DMS79 treated with DMSO at 0.1 percent for 48 hours (cell line): ENCODE results near the gene DPAGT1.
"Not testable (repeated sequence)": the region's sequence is repeated elsewhere in the genome, so short reads cannot be mapped to it uniquely, and the experiment has no call there.

Experiments
- DNase-seq: peaks from one replicate; lab custom pipeline; 2025; lab: John Stamatoyannopoulos, UW

Gene DPAGT1

DNA sequence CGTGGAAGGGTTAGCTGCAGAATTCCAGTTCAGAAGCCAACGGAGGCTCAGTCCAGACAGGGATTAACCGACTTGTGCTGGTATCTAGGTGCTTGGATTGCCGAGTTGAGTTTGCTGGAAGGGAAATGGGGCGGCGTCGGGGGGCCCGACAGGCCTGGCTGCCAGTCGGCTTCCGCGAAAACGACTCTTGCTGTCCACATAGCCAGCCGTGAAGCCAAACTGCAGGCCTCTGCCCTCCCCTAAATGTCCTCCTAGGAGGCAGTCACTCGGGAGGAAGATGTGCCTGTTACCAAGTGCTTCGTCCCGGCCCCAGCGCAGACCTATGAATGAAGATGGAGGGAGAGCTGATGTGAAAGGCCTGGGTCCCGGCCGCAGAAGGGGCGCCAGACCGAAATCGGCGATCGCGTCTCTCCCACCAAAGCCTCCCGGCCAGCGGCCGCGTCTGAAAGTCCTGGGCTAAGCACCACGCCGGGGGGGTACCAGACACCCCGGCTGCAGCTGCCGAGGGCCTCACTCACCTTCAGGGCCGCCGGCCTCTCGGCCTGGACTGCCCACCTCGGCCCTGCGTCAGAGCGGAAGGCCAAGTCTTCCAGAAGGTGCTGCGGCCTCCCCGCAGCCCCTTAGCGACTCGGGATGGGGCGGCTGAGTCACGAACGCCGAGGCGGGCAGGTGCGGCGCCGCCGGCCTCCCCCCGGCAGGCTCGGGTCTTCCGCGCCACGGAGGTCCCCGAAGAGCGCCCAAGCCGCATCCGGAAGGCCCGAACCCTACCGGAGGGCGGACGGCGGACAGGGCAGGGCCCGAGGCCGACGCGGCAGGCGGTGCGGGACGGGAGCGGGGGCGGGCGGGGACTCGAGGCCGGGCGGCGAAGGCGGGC, 7.5 kb downstream of the DPAGT1 start:
- no peak for DNase-seq

DNA sequence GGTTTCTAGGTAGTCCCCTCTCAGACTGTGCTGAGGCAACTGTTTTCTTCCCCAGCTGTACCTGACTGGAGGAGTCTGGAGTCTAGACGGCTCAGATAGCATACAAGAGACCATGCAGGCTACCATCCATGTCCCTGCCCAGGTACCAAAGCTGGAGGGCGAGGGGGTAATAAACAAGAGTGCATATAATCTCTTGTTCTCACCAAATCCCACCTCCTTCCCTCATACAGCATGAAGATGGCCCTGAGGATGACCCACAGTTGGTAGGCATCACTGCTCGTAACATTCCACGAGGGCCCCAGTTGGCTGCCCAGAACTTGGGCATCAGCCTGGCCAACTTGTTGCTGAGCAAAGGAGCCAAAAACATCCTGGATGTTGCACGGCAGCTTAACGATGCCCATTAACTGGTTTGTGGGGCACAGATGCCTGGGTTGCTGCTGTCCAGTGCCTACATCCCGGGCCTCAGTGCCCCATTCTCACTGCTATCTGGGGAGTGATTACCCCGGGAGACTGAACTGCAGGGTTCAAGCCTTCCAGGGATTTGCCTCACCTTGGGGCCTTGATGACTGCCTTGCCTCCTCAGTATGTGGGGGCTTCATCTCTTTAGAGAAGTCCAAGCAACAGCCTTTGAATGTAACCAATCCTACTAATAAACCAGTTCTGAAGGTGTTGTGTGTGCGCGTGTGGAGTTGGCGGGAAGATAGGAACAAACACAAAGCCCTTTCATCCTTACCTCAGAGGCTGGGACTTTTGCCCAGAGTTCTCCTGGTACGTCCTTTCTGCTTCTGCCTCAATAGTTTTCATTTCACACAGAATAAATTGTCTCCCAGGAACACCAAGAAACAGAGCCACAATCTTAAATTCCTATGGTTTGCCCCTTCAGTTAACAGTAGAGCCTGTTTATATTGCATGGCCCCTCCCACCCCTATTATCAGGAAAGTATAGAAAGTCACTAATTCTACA, 8.5 kb downstream of the DPAGT1 start:
- DNase-seq = peak; percentile 18

DNA sequence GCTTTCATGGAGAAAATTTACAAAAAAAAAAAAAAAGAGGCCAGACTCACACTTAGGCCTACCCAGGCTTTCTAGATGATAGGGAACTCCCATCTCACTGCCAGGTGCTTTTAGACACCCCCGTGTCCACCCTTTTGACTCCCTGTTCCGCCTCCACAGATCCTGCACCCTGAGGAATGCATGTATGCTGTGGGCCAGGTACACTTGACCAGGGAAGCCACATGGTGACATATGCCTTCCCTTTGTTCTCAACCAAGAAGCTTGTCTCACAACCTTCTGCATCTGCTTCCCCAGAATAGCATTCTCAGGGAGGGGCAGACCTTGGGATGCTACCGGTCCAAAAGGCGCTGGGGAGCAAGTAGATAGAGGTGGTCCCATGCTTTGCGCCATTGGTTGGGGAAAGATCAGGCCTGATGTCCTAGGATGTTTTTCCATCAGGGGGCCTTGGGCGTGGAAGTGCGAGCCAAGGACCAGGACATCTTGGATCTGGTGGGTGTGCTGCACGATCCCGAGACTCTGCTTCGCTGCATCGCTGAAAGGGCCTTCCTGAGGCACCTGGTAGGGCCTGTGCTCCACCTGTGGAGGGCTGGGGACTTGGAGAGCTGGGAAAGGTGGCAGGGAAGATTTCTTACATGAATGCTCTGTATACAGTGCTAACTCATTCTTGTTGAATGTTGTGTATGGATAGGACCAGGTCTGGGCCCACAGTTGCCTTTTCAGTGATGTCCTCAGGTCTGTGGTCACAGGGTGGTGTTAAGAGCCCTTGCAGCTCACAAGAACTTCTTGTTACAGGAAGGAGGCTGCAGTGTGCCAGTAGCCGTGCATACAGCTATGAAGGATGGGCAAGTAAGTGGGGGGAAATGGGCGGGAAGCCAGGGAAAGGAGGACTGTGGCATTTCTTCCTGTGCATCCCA, 9.4 kb downstream of the DPAGT1 start:
- peak; percentile 59 for DNase-seq

DNA sequence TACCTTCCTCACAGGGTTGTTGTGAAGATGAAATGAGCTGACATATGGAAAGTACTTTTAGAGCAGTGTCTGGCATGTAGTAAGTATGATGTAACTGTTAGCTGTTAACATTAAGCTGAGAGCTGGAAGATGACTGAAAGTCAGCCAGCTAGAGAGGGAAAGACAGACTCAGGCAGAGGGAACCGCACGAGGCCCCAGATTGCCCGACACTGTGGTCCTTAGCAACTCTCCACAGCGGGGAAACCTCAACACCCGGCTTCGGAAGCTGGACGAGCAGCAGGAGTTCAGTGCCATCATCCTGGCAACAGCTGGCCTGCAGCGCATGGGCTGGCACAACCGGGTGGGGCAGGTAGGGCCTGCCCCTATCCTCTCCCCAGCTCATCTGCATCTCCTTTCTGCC, 10.5 kb downstream of the DPAGT1 start:
- DNase-seq = no peak

DNA sequence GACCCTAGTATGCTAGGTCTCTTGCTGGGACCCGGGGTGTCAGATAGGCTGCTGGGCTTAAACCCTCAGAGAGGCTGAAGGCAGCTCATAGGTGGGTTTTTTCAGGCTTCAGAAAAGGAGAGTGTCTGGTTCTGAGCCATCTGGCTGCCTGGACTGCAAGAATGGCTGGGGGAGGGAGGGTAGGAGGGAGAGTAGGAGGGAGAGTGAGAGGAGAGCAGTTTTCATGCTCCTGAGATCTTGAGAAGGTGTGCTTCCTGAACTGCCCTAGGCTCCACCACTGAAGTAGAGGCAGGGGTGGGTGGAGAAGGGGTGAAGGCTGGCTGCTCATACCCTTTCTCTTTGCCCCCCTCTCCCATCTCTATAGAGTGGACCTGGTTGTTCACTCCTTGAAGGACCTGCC, 12.3 kb downstream of the DPAGT1 start:
- DNase-seq = peak; percentile 21

DNA sequence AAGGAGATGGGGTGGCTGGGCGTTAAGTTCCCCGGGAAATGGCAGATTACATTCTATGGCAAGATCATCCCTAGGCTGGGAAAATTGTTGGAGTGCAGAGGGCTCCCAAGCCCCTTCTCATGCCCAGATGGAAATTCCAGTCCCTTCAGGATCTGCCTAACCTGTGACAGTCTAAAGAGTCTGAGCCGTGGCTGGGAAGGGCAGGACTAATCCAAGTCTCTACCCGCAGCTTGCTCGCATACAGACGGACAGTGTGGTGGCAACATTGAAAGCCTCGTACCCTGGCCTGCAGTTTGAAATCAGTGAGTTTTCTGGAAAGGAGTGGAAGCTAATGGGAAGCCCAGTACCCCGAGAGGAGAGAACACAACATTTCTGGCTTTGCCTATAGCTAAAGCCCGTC, 13.2 kb downstream of the DPAGT1 start:
- no peak for DNase-seq

DNA sequence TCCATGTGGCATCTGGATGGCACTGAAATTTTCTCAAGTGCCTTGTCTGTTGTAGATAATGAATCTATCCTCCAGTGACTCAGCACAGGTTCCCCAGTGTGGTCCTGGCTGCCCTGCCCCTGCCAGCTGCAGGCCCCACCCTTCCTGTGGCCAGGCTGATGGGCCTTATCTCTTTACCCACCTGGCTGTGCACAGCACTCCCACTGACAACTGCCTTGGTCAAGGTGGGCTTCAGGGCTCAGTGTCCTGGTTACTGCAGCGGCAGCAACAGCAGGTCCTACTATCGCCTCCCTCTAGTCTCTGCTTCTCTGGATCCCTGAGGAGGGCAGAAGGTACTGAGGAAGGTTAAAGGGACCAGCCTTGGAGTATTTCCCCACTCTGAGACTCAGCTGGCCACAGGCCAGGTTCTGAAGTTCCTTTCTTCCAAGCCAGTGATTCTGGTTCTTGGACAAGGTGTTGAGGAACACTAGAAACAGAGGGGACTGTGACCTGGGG, 13.9 kb downstream of the DPAGT1 start:
- DNase-seq = no peak

DNA sequence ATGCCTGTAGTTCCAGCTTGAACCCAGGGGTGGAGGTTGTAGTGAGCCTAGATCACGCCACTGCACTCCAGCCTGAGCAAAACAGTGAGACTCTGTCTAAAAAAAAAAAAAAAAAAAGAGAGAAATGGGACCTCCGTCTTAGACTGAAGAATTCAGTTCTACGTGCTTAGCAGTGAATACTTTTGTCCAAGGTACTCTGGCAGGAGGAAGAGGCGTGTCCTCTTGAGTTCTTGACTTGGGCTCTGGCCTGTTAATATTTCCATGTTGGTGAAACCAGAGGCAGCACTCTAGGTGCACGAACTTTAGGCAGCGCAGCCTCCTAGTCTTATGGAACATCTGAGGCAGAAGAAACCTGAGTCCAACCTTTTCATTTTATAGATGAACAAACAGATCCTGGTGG, 14.5 kb downstream of the DPAGT1 start:
- no peak for DNase-seq

DNA sequence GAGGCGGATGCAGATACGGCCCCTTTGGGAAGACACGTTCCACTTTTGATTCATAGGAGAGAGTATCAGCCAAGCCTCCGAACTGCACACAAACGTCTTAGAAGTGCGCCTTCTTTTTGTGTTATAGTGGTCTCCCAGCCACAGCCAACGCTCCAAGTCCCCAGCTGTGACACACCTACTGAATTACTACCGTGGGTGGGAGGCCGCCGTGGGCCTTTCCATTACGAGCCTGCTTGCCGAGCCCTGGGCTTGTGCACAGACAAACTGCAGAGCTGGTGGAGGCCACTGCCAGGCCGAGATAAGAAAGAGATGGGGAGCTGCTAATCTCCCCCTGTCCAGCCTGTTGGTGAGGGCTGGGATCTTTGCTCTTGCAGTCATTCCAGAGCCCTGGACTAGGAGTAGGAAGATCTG, 16.2 kb downstream of the DPAGT1 start:
- no peak for DNase-seq

DNA sequence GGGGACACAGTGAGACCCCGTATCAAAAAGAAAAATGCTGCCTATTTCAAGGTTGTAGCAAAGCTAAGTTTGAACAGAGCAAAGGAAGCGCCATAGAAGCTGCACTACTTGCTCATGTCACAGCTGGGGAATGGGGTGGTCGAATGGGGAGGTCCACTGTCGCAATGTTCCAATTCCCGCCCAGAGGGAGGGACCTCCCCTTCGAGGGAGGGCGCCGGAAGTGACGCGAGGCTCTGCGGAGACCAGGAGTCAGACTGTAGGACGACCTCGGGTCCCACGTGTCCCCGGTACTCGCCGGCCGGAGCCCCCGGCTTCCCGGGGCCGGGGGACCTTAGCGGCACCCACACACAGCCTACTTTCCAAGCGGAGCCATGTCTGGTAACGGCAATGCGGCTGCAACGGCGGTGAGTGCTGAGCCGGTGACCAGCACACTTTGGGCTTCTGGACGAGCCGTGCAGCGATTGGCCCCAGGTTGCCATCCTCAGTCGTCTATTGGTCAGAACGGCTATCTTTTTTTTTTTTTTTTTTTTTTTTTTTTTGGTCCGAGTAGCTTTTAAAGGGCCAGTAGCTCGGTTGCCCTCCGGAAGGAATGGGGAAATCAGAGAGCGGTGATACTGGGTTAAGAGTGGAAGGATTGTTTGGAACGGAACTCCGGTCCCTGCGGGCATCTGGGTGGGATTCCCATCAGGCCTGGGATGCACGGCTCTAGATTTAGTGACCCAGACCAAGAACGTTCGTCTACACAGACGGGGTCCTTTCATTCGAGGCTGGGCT, 16.8 kb downstream of the DPAGT1 start, which contains the start of gene HMBS:
Gene HMBS, plus strand, starts transcription at position 219 of the 774 bp plus-strand sequence. Its CDS starts 153 bp downstream, at position 372.
- peak; percentile 98 for DNase-seq

DNA sequence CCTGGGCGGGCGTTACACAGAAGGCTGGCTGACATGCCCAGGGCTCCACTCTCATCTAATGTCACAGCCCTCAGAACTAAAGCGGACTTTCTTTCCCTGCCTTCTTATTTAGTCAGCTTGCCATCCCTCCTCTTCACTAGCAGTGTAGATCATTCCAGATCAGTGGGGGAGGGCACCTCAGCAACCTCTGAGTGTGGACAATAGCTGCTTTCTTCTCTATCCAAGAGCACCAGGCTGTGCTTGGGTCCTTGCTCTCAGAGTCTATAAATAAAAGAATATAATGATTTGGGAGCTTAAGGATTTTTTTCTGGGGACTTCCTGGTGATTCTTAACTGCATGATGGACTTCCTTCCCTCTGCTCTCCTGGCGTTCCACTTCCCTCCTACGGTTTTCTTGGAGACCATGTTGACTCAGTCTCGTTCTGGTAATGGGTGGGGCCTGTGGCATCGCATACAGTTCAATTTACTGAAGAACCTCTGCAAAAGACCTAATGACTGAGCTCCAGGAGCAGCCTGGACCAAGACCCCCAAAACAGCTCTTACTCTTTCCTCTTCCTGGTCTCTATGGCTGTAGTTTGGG, 19.9 kb downstream of the DPAGT1 start:
- DNase-seq = no peak

DNA sequence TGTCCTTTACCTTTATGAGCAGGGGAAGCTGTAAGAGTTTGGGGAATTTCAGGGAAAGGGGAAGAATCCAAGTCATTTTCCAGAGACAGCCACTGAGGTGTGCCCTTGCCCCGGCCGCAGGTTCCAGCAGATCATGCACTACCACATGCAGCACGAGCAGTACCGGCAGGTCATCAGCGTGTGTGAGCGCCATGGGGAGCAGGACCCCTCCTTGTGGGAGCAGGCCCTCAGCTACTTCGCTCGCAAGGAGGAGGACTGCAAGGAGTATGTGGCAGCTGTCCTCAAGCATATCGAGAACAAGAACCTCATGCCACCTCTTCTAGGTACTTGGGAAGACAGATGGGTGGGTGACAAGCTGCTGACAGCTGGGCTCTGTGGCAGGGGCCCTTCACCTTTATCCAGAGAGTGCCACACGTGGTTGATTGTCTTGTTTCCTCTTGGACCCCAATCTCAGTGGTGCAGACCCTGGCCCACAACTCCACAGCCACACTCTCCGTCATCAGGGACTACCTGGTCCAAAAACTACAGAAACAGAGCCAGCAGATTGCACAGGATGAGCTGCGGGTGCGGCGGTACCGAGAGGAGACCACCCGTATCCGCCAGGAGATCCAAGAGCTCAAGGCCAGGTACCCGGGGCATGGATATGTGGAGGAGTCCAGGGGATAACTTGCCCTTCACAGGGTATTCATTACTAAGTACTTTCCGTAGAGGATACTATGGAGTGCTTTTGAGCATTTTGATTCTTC, 22.8 kb downstream of the DPAGT1 start:
- DNase-seq = no peak

DNA sequence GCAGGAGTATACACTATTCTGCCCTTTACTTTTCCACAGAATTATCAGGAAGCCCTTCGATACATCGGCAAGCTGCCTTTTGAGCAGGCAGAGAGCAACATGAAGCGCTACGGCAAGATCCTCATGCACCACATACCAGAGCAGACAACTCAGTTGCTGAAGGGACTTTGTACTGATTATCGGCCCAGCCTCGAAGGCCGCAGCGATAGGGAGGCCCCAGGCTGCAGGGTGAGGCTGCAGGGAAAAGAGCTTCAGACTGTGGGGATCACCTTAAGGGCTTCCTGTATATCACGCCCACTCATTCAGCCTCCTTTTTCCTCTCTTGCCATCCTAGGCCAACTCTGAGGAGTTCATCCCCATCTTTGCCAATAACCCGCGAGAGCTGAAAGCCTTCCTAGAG, 23.8 kb downstream of the DPAGT1 start:
- no peak for DNase-seq

DNA sequence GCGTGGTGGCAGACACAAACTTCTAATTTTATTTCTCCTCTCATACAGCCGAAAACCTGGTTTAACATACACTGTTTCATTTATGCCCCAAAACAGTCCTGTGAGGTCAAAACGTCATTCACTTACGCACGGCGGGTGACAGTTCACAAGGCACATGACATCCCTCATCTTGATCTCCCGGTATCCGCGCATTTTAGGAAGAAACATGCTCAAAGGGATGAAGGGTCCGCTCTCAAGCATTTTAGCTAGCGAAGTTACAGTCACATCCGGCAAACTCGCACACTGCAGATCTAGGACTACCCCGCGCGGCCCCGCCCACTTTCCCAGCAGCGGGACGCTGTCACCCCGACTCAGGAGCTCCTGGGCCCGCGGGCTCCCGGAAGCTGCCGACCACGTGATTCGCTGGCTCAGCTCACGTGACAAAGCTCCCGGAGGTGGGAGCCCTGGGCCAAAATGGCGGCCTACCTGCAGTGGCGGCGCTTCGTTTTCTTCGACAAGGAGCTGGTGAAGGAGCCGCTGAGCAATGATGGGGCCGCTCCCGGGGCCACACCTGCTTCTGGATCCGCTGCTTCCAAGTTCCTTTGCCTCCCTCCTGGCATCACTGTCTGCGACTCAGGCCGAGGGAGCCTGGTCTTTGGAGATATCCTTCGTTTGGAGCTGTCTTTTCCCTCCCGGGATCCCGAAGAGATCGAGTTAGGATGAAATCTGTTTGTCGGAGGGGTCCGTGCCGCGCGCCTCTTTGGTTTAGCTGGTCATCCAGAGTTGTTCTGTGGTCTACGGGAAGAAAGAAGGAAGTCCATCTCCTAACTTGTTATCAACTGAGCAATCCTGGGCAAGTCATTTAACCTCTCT, 34.1 kb downstream of the DPAGT1 start, which contains the start of gene VPS11:
Gene VPS11, plus strand, starts transcription at position 448 of the 852 bp plus-strand sequence. Its CDS starts 6 bp downstream, at position 454.
- DNase-seq = peak; percentile 95

DNA sequence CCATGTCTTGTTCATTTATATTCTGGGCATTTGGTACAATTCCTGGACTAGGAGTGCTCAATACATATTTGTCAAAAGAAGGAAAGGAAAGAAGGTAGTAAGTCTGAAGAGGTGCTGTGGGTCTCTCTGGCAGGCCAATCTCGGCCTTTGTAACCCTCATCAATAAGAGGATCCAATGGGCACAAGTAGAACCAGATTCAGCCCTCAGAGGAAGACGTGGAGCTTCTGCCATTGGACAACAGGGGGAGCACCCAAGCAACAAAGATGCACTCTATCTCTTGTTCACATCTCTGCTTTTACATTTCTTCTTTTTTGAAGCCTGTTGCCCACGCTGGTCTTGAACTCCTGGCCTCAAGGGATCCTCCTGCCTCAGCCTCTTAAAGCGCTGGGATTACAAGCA, 36.3 kb downstream of the DPAGT1 start:
- no peak for DNase-seq

DNA sequence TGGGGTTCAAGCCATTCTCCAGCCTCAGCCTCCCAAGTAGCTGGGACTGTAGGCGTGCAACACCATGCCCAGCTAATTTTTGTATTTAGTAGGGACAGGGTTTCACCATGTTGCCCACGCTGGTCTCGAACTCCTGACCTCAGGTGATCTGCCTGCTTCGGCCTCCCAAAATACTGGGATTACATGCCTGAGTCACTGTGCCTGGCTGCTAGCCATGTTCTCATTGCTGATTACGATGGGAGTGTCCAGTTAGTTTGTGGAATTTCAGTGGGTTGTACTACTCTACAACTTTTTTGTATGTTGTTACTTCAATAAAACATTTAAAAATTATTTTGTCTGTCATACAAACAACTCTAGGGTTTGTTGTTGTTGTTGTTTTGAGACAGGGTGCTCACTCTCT, 38.9 kb downstream of the DPAGT1 start:
- no peak for DNase-seq

DNA sequence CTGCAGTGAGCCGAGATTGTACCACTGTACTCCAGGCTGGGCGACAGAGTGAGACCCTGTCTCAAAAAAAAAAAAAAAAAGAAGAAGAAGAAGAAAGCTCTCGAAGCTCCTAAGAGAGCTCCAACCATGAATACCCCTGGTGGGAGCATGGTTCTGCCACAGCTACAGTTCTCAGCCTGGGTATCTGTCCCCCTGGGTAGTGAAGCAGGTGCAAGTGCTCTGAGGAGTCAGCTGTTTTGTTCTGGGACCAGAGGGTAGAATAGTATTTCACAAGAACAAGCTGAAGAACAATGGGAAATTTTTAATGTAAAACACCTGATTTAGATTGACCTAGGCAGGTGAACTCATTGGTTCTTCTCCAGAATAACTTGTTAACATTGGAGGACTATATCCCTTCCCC, 40.4 kb downstream of the DPAGT1 start:
- no peak for DNase-seq

DNA sequence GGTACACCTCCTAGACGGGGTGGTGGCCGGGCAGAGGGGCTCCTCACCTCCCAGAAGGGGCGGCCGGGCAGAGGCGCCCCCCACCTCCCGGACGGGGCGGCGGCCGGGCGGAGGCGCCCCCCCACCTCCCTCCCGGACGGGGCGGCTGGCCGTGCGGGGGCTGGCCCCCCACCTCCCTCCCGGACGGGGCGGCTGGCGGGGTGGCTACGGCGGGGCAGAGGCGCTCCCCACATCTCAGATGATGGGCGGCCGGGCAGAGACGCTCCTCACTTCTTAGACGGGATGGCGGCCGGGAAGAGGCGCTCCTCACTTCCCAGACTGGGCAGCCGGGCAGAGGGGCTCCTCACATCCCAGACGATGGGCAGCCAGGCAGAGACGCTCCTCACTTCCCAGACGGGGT, 42.5 kb downstream of the DPAGT1 start:
- not testable (repeated sequence) for DNase-seq
